Activated naive CD4-positive, alpha-beta T cell treated with anti-CD3 and anti-CD28 coated beads, Interleukin-2, amount 10 ng/mL, durations not matched to agents 7 days and 5 days (primary cell): ENCODE results near the gene PIH1D1.

Experiments used
- CTCF ChIA-PET: fragments of 350-600 bp; sonication (Branson Sonifier 250); formaldehyde crosslinking; loops from one replicate; lab custom pipeline; 2021; ENCODE audit warnings: antibody characterized with exemption; lab: Charles Lee
- DNase-seq: peaks from one replicate; pipeline ENCODE4 v3.0.0-alpha.2; 2020
- H3K27ac Mint-ChIP-seq: one replicate; pipeline ENCODE4 v1.8.0; 2021; ENCODE audit warnings: mild to moderate bottlenecking, moderate library complexity, mixed read lengths
- H3K27me3 Mint-ChIP-seq: one replicate; pipeline ENCODE4 v1.8.0; 2021; ENCODE audit warnings: mild to moderate bottlenecking, mixed read lengths
- H3K36me3 Mint-ChIP-seq: one replicate; pipeline ENCODE4 v1.8.0; 2021; ENCODE audit warnings: mixed read lengths
- H3K4me1 Mint-ChIP-seq: one replicate; pipeline ENCODE4 v1.8.0; 2021; ENCODE audit warnings: mixed read lengths
- H3K4me3 Mint-ChIP-seq: one replicate; pipeline ENCODE4 v1.8.0; 2021; ENCODE audit warnings: mild to moderate bottlenecking, moderate library complexity, mixed read lengths
- H3K9me3 Mint-ChIP-seq: one replicate; pipeline ENCODE4 v1.8.0; 2021; ENCODE audit warnings: mixed read lengths

PIH1D1 gene

DNA sequence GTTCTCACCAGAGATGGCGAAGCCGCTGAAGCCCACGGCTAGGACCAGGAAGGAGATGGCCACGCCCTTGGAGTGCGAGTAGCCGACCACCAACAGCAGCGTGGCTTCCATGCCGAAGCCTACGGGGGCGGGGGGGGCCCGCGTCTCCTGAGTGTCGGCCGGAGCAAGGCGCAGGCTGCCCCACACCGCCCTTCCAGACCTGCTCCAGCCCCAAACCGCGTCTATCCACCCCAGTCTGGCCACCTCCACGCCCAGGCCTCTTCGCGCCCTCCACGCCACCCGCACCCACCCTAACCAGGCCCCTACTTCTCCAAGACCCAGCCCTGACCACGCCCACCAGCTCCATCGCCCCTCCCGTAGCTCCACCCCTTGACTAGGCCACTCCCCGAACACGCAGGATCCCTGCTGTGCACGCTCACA is 20.3 kb downstream of the PIH1D1 start:
- H3K4me3 Mint-ChIP-seq, result no peak overlapping the region
- peaks cover 54% of the 10 kb centered on the region for H3K4me1 Mint-ChIP-seq
- CTCF ChIA-PET, result interaction anchor here (0.6 to 1.7 kb wide), 3 partner anchors 9 to 1117 kb away, joined by 3 to 4 read pairs (median 3); no protein-coding TSS in a partner anchor
- H3K27me3 Mint-ChIP-seq, result peaks cover 100% of the 10 kb centered on the region
- H3K9me3 Mint-ChIP-seq, result no peaks in the 10 kb centered on the region
- DNase-seq, result peak; percentile 54
- H3K27ac Mint-ChIP-seq, result no peak overlapping the region
- H3K36me3 Mint-ChIP-seq, result peaks cover 2% of the 10 kb centered on the region

GRCh38 chr19:49430678-49431329 is 20.8 kb downstream of the PIH1D1 start:
- CTCF ChIA-PET, result interaction anchor here (1.1 to 1.8 kb wide), 5 partner anchors 9 to 39 kb away, joined by 3 to 10 read pairs (median 3); no protein-coding TSS in a partner anchor
- Mint-ChIP-seq H3K36me3 (peaks cover 2% of the 10 kb centered on the region), H3K9me3 (no peaks in the 10 kb centered on the region), H3K27me3 (peaks cover 100% of the 10 kb centered on the region), H3K4me3 (no peak overlapping the region), H3K27ac (peak overlapping the region; percentile 25), H3K4me1 (peaks cover 54% of the 10 kb centered on the region)
- DNase-seq, result peak; percentile 57

DNA sequence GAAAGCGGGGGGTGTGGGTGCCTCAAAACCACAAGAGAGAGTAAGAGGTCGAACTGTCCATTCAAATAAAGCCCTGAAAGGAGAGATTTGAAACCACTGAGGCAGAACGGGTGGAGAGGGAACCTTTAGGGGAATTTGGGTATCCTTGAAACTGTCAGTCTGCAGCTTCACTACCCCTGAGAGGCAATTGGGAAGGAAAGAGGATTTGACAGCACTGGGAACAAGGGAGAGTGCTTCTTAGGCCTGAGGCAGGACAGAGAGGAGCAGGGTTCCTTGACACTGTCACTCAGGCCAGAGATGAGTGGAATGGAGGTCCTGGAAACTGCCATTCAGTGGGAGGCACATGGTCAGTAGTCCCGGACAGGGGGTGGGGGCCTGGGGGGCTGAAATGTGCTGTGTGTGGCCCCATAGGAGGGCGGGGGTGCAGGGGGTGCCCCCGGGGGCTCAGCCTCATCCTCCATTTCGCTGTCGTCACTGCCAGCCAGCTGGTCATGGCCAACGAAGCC is 21.4 kb downstream of the PIH1D1 start:
- no peak for DNase-seq
- no peak overlapping the region for H3K27ac Mint-ChIP-seq
- no peaks in the 10 kb centered on the region for H3K9me3 Mint-ChIP-seq
- H3K27me3 Mint-ChIP-seq, result peaks cover 100% of the 10 kb centered on the region
- peaks cover 56% of the 10 kb centered on the region for H3K4me1 Mint-ChIP-seq
- H3K4me3 Mint-ChIP-seq, result no peak overlapping the region
- H3K36me3 Mint-ChIP-seq, result peaks cover 2% of the 10 kb centered on the region
- CTCF ChIA-PET, result interaction anchor here (0.8 to 1.8 kb wide), 5 partner anchors 12 to 38 kb away, joined by 3 to 10 read pairs (median 3); no protein-coding TSS in a partner anchor

DNA sequence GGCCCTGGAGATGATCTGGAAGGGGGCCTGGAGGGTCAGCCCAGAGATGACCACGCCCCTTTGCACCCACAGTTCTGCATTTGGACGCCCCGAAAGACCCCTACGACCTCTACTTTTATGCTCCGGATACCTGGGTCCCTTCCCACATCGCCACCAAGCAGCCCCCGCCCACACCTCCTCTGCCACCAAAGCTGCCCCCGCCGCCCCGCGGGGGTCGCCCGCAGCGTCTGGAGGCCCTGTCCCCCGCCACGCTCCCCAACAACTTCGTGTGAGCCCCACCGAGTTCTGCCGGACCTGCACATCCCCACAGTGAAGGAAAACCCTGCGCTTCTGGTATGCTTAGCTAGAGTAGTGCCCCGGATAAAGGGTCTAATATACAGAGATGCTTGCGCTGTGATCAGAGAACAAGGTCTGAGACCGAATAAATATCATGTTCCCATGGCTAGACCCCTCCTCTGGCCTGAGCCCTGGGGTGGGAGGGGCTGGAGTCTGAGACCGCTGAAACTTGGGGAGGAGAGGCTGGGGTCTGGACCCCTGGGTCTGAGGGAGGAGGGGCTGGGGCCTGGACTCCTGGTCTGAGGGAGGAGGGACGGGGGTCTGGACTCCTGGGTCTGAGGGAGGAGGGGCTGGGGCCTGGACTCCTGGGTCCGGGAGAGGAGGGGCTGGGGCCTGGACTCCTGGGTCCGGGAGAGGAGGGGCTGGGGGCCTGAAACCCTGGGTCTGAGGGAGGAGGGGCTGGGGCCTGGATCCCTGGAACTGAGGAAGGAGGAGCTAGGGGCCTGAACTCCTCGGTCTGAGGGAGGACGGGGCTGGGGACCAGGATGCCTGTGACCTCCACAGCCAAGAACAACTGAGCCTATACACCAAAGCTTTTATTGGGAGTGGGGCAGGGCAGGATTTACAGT is 22.8 kb downstream of the PIH1D1 start:
- DNase-seq, result no peak
- peaks cover 2% of the 10 kb centered on the region for H3K36me3 Mint-ChIP-seq
- H3K9me3 Mint-ChIP-seq, result no peaks in the 10 kb centered on the region
- peaks cover 71% of the 10 kb centered on the region for H3K4me1 Mint-ChIP-seq
- no peak overlapping the region for H3K27ac Mint-ChIP-seq
- H3K27me3 Mint-ChIP-seq, result peaks cover 100% of the 10 kb centered on the region
- no peak overlapping the region for H3K4me3 Mint-ChIP-seq
- CTCF ChIA-PET, result interaction anchor here (1.2 to 2.4 kb wide), 5 partner anchors 10 to 37 kb away, joined by 3 to 10 read pairs (median 4); no protein-coding TSS in a partner anchor

DNA sequence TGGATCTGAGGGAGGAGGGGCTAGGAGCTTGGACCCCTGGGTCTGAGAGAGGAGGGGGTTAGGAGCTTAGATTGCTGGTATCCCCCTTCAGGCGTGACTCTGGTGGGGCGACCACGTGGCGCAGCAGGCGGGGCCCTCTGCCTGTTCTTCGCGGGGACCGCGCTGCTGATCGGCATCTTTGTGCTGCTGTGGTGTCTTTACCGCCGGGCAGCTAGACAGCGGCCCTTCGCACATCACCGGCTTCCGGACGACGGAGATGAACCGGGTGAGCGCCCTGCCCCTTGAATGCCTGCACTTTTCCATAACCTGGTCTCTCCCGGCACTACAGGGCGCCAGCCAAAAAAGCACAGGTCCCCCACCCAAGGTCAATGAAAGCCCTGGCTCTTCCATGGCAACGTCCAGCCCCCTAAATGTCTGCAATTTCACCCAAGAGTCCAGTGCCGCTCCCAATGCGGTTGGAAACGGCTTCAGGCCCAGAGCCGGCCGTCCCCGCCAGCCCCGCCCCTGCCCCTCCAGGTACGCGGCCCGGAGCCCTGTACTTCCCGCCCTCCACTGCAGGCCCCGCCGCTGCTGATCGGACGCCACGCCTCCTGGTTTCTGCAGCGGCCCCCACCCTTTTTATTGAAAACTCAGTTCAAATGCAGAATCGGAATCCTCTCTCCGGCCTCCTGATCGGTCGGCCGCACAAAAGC is 23.6 kb downstream of the PIH1D1 start:
- Mint-ChIP-seq H3K4me3 (no peak overlapping the region), H3K4me1 (peaks cover 73% of the 10 kb centered on the region), H3K36me3 (peaks cover 2% of the 10 kb centered on the region), H3K27ac (no peak overlapping the region), H3K9me3 (no peaks in the 10 kb centered on the region), H3K27me3 (peaks cover 100% of the 10 kb centered on the region)
- CTCF ChIA-PET, result interaction anchor here (2.4 kb wide), 1 partner anchor 36 kb away, joined by 9 read pairs; no protein-coding TSS in a partner anchor
- DNase-seq, result peak; percentile 61

- CTCF ChIA-PET, result interaction anchor here (0.9 to 2.4 kb wide), 2 partner anchors 15 to 35 kb away, joined by 4 to 9 read pairs; no protein-coding TSS in a partner anchor
- H3K4me3 Mint-ChIP-seq, result peak overlapping the region; percentile 14
Measured at GRCh38 chr19:49427339-49427738, 24.3 kb downstream of the PIH1D1 start.

DNA sequence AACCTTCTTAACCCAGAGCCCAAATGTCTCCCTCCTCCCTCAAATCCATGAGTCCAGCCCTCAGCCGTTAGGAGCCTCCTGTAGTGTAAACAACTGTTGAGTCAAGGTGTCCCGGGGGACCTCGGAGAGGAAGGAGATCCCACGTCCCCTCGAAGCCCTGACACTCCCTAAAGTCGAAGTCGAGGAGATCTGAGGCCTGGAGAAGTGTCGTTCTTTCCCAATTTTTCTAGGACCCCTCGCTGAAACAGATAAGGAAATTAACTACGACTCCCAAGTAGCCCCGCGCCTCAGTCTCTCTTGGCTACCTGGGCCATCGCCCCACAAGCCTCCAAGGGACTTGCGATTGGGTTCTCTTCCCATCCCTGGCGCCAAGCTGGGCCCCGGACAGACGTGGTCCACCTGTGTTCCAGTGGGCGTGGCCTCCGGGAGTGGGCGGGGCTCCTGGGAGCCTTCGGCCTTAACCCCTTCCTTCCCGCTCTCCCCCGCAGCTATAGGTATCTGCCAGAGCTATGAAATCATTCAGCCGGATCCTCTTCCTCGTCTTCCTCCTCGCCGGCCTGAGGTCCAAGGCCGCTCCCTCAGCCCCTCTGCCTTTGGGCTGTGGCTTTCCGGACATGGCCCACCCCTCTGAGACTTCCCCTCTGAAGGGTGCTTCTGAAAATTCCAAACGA is 25.6 kb downstream of the PIH1D1 start:
- Mint-ChIP-seq H3K36me3 (no peaks in the 10 kb centered on the region), H3K27ac (no peak overlapping the region), H3K4me1 (peaks cover 80% of the 10 kb centered on the region), H3K4me3 (no peak overlapping the region), H3K27me3 (peaks cover 100% of the 10 kb centered on the region), H3K9me3 (no peaks in the 10 kb centered on the region)
- CTCF ChIA-PET, result interaction anchor here (1.0 to 2.4 kb wide), 4 partner anchors 9 to 34 kb away, joined by 3 to 9 read pairs (median 4); no protein-coding TSS in a partner anchor
- peak; percentile 50 for DNase-seq

More at GRCh38 chr19:49427339-49427738, 24.3 kb downstream of the PIH1D1 start:
- no peak for DNase-seq
- peaks cover 75% of the 10 kb centered on the region for H3K4me1 Mint-ChIP-seq
- H3K27ac Mint-ChIP-seq, result no peak overlapping the region
- peaks cover 100% of the 10 kb centered on the region for H3K27me3 Mint-ChIP-seq
- H3K9me3 Mint-ChIP-seq, result no peaks in the 10 kb centered on the region
- H3K36me3 Mint-ChIP-seq, result peaks cover 2% of the 10 kb centered on the region

DNA sequence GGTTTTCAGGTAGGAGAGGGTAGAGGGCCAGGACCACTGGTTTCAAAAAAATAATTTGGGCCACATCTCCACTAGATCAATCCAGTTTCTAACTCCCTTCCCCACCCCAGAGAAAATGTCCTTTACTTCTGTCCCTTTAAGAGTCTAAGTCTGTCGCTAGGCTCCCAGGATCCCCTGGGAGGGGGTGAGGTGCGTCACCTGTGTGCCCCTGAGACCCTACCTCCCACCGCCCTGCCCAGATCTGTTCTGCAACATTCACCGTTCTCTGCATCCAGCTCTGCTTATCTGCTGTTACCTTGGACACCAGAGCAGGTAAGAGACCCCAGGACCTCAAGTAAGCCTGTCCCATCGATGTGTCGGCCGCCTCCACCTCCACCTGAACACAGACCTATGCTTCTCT is 26.4 kb downstream of the PIH1D1 start, which contains the start of gene GFY:
Gene GFY, plus strand, starts transcription at position 211 of the 400 bp plus-strand sequence. CDS start 1,043 bp downstream, outside the sequence.
- Mint-ChIP-seq H3K27ac (no peak within 1 kb of the TSS), H3K9me3 (no peaks in the 10 kb centered on the region), H3K27me3 (peaks cover 100% of the 10 kb centered on the region), H3K4me3 (no peak within 1 kb of the TSS), H3K4me1 (peaks cover 81% of the 10 kb centered on the region), H3K36me3 (no peaks in the 10 kb centered on the region)
- no peak for DNase-seq
- CTCF ChIA-PET, result interaction anchor here (0.8 to 2.0 kb wide), 5 partner anchors 10 to 327 kb away, joined by 3 to 7 read pairs (median 3); no protein-coding TSS in a partner anchor

GRCh38 chr19:49423985-49424303 is 27.7 kb downstream of the PIH1D1 start:
- Mint-ChIP-seq H3K36me3 (no peaks in the 10 kb centered on the region), H3K27me3 (peaks cover 100% of the 10 kb centered on the region), H3K27ac (peak overlapping the region; percentile 9), H3K9me3 (no peaks in the 10 kb centered on the region), H3K4me1 (peaks cover 76% of the 10 kb centered on the region), H3K4me3 (peak overlapping the region; percentile 53)
- DNase-seq, result peak; percentile 54
- CTCF ChIA-PET, result interaction anchor here (0.8 to 2.0 kb wide), 3 partner anchors 13 to 50 kb away, joined by 3 to 7 read pairs (median 4); partner anchors contain the start of gene FLT3LG

GRCh38 chr19:49423071-49423984 is 28.3 kb downstream of the PIH1D1 start, which contains the start of gene PTH2:
TSS of gene PTH2 (minus strand) at chr19:49423441. CDS start at chr19:49423339, 102 bp downstream.
- H3K4me1 Mint-ChIP-seq, result peaks cover 71% of the 10 kb centered on the region
- peak within 1 kb of the TSS; percentile 9 for H3K27ac Mint-ChIP-seq
- peaks cover 100% of the 10 kb centered on the region for H3K27me3 Mint-ChIP-seq
- no peaks in the 10 kb centered on the region for H3K36me3 Mint-ChIP-seq
- no peak for DNase-seq
- H3K9me3 Mint-ChIP-seq, result no peaks in the 10 kb centered on the region
- CTCF ChIA-PET, result interaction anchor here (0.8 to 2.0 kb wide), 4 partner anchors 12 to 50 kb away, joined by 3 to 7 read pairs (median 5); partner anchors contain the start of gene FLT3LG
- peak within 1 kb of the TSS; percentile 63 for H3K4me3 Mint-ChIP-seq

- Mint-ChIP-seq H3K27me3 (peaks cover 100% of the 10 kb centered on the region), H3K27ac (no peak overlapping the region)
Measured at GRCh38 chr19:49422407-49423070, 29.1 kb downstream of the PIH1D1 start.

More at GRCh38 chr19:49422407-49423070, 29.1 kb downstream of the PIH1D1 start:
- CTCF ChIA-PET, result interaction anchor here (1.0 to 1.7 kb wide), 3 partner anchors 9 to 16 kb away, joined by 3 to 7 read pairs (median 6); no protein-coding TSS in a partner anchor
- Mint-ChIP-seq H3K4me3 (peak overlapping the region; percentile 63), H3K36me3 (no peaks in the 10 kb centered on the region), H3K9me3 (no peaks in the 10 kb centered on the region), H3K4me1 (peaks cover 64% of the 10 kb centered on the region)
- DNase-seq, result peak; percentile 79
